ENCODE measurements around the gene AMH.
A peak's percentile ranks its signal among the peaks of the same experiment; 100 is the strongest.

Gene AMH

GRCh38 chr19:2236314-2237050 is 12.6 kb upstream of the AMH start, which contains the start of the genes PLEKHJ1 and SF3A2:
Gene PLEKHJ1 (minus strand): TSS chr19:2236329. CDS start chr19:2236248, 81 bp downstream.
Gene SF3A2 (plus strand): TSS chr19:2236824. CDS start chr19:2243419, 6,595 bp downstream.
- DNase-seq, result peak; percentile 91

GRCh38 chr19:2237051-2237868 is 11.9 kb upstream of the AMH start:
- DNase-seq, result no peak

- no peak for DNase-seq
Observed at GRCh38 chr19:2237869-2238153, 11.3 kb upstream of the AMH start.

GRCh38 chr19:2239173-2239572 is 9.9 kb upstream of the AMH start:
- no peak for DNase-seq

GRCh38 chr19:2239771-2240770 is 9.1 kb upstream of the AMH start:
- no peak for DNase-seq

GRCh38 chr19:2240881-2241760 is 8.0 kb upstream of the AMH start:
- no peak for DNase-seq

GRCh38 chr19:2242092-2242537 is 7.0 kb upstream of the AMH start:
- no peak for DNase-seq

- DNase-seq, result no peak
Observed at GRCh38 chr19:2242816-2243215, 6.3 kb upstream of the AMH start.

GRCh38 chr19:2243274-2244124 is 5.6 kb upstream of the AMH start:
- DNase-seq, result no peak

GRCh38 chr19:2244125-2244411 is 5.1 kb upstream of the AMH start:
- DNase-seq, result no peak

GRCh38 chr19:2244486-2244885 is 4.6 kb upstream of the AMH start:
- DNase-seq, result no peak

- DNase-seq, result no peak
Observed at GRCh38 chr19:2245273-2245672, 3.9 kb upstream of the AMH start.

GRCh38 chr19:2246014-2246620 is 3.0 kb upstream of the AMH start:
- DNase-seq, result no peak

- DNase-seq, result no peak
Observed at GRCh38 chr19:2246801-2247361, 2.2 kb upstream of the AMH start.

GRCh38 chr19:2247433-2248101 is 1.6 kb upstream of the AMH start:
- no peak for DNase-seq

GRCh38 chr19:2248136-2249009 is 750 bp upstream of the AMH start:
- DNase-seq, result no peak

GRCh38 chr19:2249880-2250765 is 1.0 kb downstream of the AMH start:
- no peak for DNase-seq

- DNase-seq, result no peak
Observed at GRCh38 chr19:2250766-2251105, 1.6 kb downstream of the AMH start.

Measured in NCI-H1694 (cell line).